ENCODE measurements around the gene GPR42. TPM values are rescaled to one million over a fixed set of nuclear protein-coding genes. Genes with fewer than 3 reads are reported as not detected.

Gene GPR42
- total and polyA plus RNA-seq, 10 of the 15 experiments (the other 5 are each of a cell fraction or from before 2014, with no cell fraction given): 0.13 TPM; not detected in 9

- TF ChIP-seq EED (IDR thresholded peaks at IDR 0.05; ENCODE audit: low read depth) (peak; percentile 88), E2F8 (IDR thresholded peaks at IDR 0.05; ENCODE audit: low read depth, partially characterized antibody) (peak; percentile 30), ZZZ3 (IDR thresholded peaks at IDR 0.05; ENCODE audit: control insufficient read depth, insufficient read length, low read depth) (no peak), HDAC2 (IDR thresholded peaks at IDR 0.05) (no peak), SP1 (IDR thresholded peaks at IDR 0.05; ENCODE audit: low read depth, low read length) (peak; percentile 78), SMAD1 (IDR thresholded peaks at IDR 0.05; ENCODE audit: low read depth, partially characterized antibody) (peak; percentile 99), MTA2 (IDR thresholded peaks at IDR 0.05; ENCODE audit: low read depth) (peak; percentile 70), BACH1 (IDR thresholded peaks at IDR 0.05; ENCODE audit: borderline replicate concordance) (peak; percentile 75), ZBTB4 (CRISPR knock-in tag; IDR thresholded peaks at IDR 0.05) (peak; percentile 8; the same call in 1 of the 2 replicates), MTA3 (IDR thresholded peaks at IDR 0.05; ENCODE audit: borderline replicate concordance, low read length) (0 out of 2 replicates have a peak, but pooled peaks have one; percentile 10), TCF12 (IDR thresholded peaks at IDR 0.05; ENCODE audit: low read depth, low read length) (peak; percentile 70), CTCF (IDR thresholded peaks at IDR 0.05 in 2 of 3, conservative IDR thresholded peaks at IDR 0.05 in 1 of 3; ENCODE audit: control insufficient read depth in 2 of 3, extremely low read depth in 1 of 3, insufficient read depth in 1 of 3, low read depth in 3 of 3, low read length in 3 of 3) (no peak), TCF7 (IDR thresholded peaks at IDR 0.05; ENCODE audit: borderline replicate concordance) (no peak), CHD4 (IDR thresholded peaks at IDR 0.05) (no peak)
These were observed 24.4 kb upstream of the GPR42 start (continued) for GRCh38 chr19:35346193-35347052.

All from GM12878 (cell line).